ENCODE results near the gene PHACTR2. TPM values are rescaled to one million over a fixed set of nuclear protein-coding genes. Genes with fewer than 3 reads are reported as not detected.
A peak's percentile ranks its signal among the peaks of the same experiment; 100 is the strongest.

PHACTR2 gene
- total and polyA plus RNA-seq, 2 of the 13 experiments (the other 11 are each of a cell fraction or from before 2014, with no cell fraction given), result 11.3 to 28.2 TPM

DNA sequence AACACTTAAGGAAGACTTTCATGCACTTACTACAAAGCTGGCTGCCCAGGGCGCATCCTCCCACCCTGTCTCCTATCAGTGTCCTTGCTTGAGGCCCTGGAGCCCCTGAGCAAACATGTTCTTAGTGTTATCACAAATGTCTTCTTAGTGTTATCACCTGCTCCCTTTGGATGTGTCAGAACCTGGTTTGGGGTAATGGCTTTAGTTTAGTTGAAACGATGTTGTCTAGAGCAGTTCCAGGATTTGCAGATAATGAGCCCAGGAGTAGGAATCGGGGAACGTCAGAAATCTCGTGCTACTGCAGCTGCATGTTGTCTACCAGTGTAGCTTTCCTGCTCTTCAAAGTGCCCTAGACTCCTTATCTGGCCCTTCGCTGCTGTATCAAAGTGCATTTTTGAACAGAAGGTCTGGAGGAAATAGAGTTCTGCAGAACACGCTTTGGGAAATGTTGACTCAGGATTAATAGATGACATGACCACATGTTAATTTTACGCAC is 69.6 kb downstream of the PHACTR2 start:
- ATAC-seq (peak; percentile 1; the same call in 2 of the 3 replicates), DNase-seq (ENCODE audit: low spot score) (peak; percentile 81), FAIRE-seq (peak; percentile 37)
- H3K9me3 ChIP-seq (ENCODE audit: low read length), result no peaks in the 10 kb centered on the region
- peak overlapping the region; percentile 98 for H3K4me2 ChIP-seq (ENCODE audit: low read depth, low read length)
- ChIA-PET CTCF (ENCODE audit: low intra/inter-chr PET ratio, low total read pairs) (no interaction called here), POLR2A (interaction anchor here (1.0 to 4.6 kb wide), 5 partner anchors 11 to 172 kb away, joined by 3 to 31 read pairs (median 24); partner anchors contain the start of genes LTV1 and PHACTR2)
- WGBS (ENCODE audit: low lambda C conversion rate), result 8% methylated on average over 8 of the region's 8 CpGs
- intact Hi-C loops (cut with micrococcal nuclease; ENCODE audit: unreplicated experiment) (loop anchor here (5.0 kb wide), 3 partner anchors 155 to 265 kb away; no protein-coding TSS in a partner anchor), in situ Hi-C loops (cut with HindIII; ENCODE audit: extremely low pct_ligation_motif_present, low pct_unique_long_range_greater_than_20kb) (loop anchor here (5.0 kb wide), 1 partner anchor 55 kb away; no protein-coding TSS in a partner anchor)
- H4K20me1 ChIP-seq (ENCODE audit: insufficient read depth, low read length), result no peaks in the 10 kb centered on the region
- peak overlapping the region; percentile 94 for H3K9ac ChIP-seq (ENCODE audit: insufficient read depth, low read depth, low read length)
- no peaks in the 10 kb centered on the region; a peak in 1 of 5 replicates for H3K36me3 ChIP-seq (replicated peaks in 1 of 2; ENCODE audit: control insufficient read depth in 1 of 2, insufficient read depth in 2 of 2, low read length in 2 of 2)
- H3K4me1 ChIP-seq (ENCODE audit: insufficient read depth, low read length), result peaks cover 66% of the 10 kb centered on the region
- no peaks in the 10 kb centered on the region for H3K27me3 ChIP-seq (ENCODE audit: control insufficient read depth in 1 of 2, insufficient read depth in 2 of 2, low read length in 2 of 2)
- peaks cover 2% of the 10 kb centered on the region for H3K79me2 ChIP-seq (ENCODE audit: insufficient read depth, low read length)
- no TSS peak for BruUV-seq (replicated peaks)
- peak overlapping the region; percentile 1 to 74 (median 56); a peak in 3 of 6 replicates for H3K4me3 ChIP-seq (replicated peaks in 1 of 3; ENCODE audit: insufficient read depth in 1 of 3, low read depth in 2 of 3, low read length in 3 of 3)
- H2AFZ ChIP-seq (ENCODE audit: low read length), result no peak overlapping the region
- H3K27ac ChIP-seq (ENCODE audit: extremely low read length, insufficient read depth, low read length), result peak overlapping the region; percentile 98
- TF ChIP-seq ZSCAN31 (CRISPR knock-in tag; IDR thresholded peaks at IDR 0.05; ENCODE audit: low read depth), result no peak
- 0 out of 2 replicates have a peak, but pooled peaks have one; percentile 42 for TF ChIP-seq ZSCAN9 (CRISPR knock-in tag; IDR thresholded peaks at IDR 0.05; ENCODE audit: borderline replicate concordance)
- peak; percentile 1; the same call in 1 of the 2 replicates for TF ChIP-seq ZNF605 (CRISPR knock-in tag; IDR thresholded peaks at IDR 0.05)
- TF ChIP-seq TAF1 (CRISPR knock-in tag; IDR thresholded peaks at IDR 0.05), result peak; percentile 23; the same call in 1 of the 2 replicates
- peak; percentile 63; the same call in 1 of the 2 replicates for TF ChIP-seq RCOR2 (CRISPR knock-in tag; IDR thresholded peaks at IDR 0.05)
- TF ChIP-seq, protein P1, sequence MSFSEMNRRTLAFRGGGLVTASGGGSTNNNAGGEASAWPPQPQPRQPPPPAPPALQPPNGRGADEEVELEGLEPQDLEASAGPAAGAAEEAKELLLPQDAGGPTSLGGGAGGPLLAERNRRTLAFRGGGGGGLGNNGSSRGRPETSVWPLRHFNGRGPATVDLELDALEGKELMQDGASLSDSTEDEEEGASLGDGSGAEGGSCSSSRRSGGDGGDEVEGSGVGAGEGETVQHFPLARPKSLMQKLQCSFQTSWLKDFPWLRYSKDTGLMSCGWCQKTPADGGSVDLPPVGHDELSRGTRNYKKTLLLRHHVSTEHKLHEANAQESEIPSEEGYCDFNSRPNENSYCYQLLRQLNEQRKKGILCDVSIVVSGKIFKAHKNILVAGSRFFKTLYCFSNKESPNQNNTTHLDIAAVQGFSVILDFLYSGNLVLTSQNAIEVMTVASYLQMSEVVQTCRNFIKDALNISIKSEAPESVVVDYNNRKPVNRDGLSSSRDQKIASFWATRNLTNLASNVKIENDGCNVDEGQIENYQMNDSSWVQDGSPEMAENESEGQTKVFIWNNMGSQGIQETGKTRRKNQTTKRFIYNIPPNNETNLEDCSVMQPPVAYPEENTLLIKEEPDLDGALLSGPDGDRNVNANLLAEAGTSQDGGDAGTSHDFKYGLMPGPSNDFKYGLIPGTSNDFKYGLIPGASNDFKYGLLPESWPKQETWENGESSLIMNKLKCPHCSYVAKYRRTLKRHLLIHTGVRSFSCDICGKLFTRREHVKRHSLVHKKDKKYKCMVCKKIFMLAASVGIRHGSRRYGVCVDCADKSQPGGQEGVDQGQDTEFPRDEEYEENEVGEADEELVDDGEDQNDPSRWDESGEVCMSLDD (CRISPR knock-in tag; IDR thresholded peaks at IDR 0.05; ENCODE audit: borderline replicate concordance), result peak; percentile 67
- TF ChIP-seq DR1 (CRISPR knock-in tag; IDR thresholded peaks at IDR 0.05), result no peak
- TF ChIP-seq ZNF644 (CRISPR knock-in tag; IDR thresholded peaks at IDR 0.05; ENCODE audit: low read depth), result 0 out of 2 replicates have a peak, but pooled peaks have one; percentile 37
- TF ChIP-seq, protein P2, sequence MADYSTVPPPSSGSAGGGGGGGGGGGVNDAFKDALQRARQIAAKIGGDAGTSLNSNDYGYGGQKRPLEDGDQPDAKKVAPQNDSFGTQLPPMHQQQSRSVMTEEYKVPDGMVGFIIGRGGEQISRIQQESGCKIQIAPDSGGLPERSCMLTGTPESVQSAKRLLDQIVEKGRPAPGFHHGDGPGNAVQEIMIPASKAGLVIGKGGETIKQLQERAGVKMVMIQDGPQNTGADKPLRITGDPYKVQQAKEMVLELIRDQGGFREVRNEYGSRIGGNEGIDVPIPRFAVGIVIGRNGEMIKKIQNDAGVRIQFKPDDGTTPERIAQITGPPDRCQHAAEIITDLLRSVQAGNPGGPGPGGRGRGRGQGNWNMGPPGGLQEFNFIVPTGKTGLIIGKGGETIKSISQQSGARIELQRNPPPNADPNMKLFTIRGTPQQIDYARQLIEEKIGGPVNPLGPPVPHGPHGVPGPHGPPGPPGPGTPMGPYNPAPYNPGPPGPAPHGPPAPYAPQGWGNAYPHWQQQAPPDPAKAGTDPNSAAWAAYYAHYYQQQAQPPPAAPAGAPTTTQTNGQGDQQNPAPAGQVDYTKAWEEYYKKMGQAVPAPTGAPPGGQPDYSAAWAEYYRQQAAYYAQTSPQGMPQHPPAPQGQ (CRISPR knock-in tag; IDR thresholded peaks at IDR 0.05; ENCODE audit: borderline replicate concordance), result no peak
- no peak for TF ChIP-seq ZNF496 (CRISPR knock-in tag; IDR thresholded peaks at IDR 0.05; ENCODE audit: insufficient replicate concordance)
- TF ChIP-seq SKIL (CRISPR knock-in tag; IDR thresholded peaks at IDR 0.05; ENCODE audit: borderline replicate concordance), result peak; percentile 40; the same call in 1 of the 2 replicates
- peak in 1 of 2 experiments; percentile 89; a peak in 2 of 4 replicates for TF ChIP-seq EP300 (IDR thresholded peaks at IDR 0.05; ENCODE audit: low read depth in 2 of 2, low read length in 2 of 2)
- TF ChIP-seq EP300 (CRISPR knock-in tag; IDR thresholded peaks at IDR 0.05; ENCODE audit: borderline replicate concordance), result peak; percentile 93
- no peak for TF ChIP-seq ZNF839 (CRISPR knock-in tag; IDR thresholded peaks at IDR 0.05; ENCODE audit: borderline replicate concordance)
- TF ChIP-seq IRF2 (CRISPR knock-in tag; IDR thresholded peaks at IDR 0.05), result peak; percentile 71; the same call in 1 of the 2 replicates
- peak; percentile 83 for TF ChIP-seq BCL6 (CRISPR knock-in tag; IDR thresholded peaks at IDR 0.05)

All from HepG2 (cell line).